Measurements from ENCODE around the gene PARD6B.

The PARD6B gene

GRCh38 chr20:50734730-50735679 lies 3.6 kb downstream of the PARD6B start:
- Mint-ChIP-seq H3K4me3 (no peak overlapping the region), H3K4me1 (ENCODE audit: low read depth) (peaks cover 19% of the 10 kb centered on the region), H3K9me3 (no peaks in the 10 kb centered on the region), H3K27me3 (peaks cover 25% of the 10 kb centered on the region), H3K36me3 (ENCODE audit: low read depth) (peaks cover 7% of the 10 kb centered on the region), H3K27ac (no peak overlapping the region)
- intact Hi-C loops (cut with micrococcal nuclease): no loop called here

- H3K36me3 Mint-ChIP-seq (ENCODE audit: low read depth): peaks cover 6% of the 10 kb centered on the region
- H3K9me3 Mint-ChIP-seq: no peaks in the 10 kb centered on the region
- H3K27me3 Mint-ChIP-seq: peaks cover 18% of the 10 kb centered on the region
- no peak overlapping the region for H3K4me3 Mint-ChIP-seq
- no peak overlapping the region for H3K27ac Mint-ChIP-seq
- intact Hi-C loops (cut with micrococcal nuclease): no loop called here
- peaks cover 15% of the 10 kb centered on the region for H3K4me1 Mint-ChIP-seq (ENCODE audit: low read depth)
Observed at GRCh38 chr20:50735813-50736212, 4.4 kb downstream of the PARD6B start.

- Mint-ChIP-seq H3K36me3 (ENCODE audit: low read depth) (no peaks in the 10 kb centered on the region), H3K9me3 (no peaks in the 10 kb centered on the region), H3K27ac (no peak overlapping the region), H3K27me3 (peaks cover 6% of the 10 kb centered on the region), H3K4me3 (no peak overlapping the region), H3K4me1 (ENCODE audit: low read depth) (peaks cover 12% of the 10 kb centered on the region)
- intact Hi-C loops (cut with micrococcal nuclease): no loop called here
Observed at GRCh38 chr20:50737352-50737751, 6.0 kb downstream of the PARD6B start.

GRCh38 chr20:50743087-50743486 lies 11.7 kb downstream of the PARD6B start:
- H3K9me3 Mint-ChIP-seq: no peaks in the 10 kb centered on the region

GRCh38 chr20:50744143-50744792 lies 12.9 kb downstream of the PARD6B start:
- no peak overlapping the region for H3K27ac Mint-ChIP-seq
- H3K36me3 Mint-ChIP-seq (ENCODE audit: low read depth): no peaks in the 10 kb centered on the region
- peaks cover 6% of the 10 kb centered on the region for H3K4me1 Mint-ChIP-seq (ENCODE audit: low read depth)
- no peaks in the 10 kb centered on the region for H3K9me3 Mint-ChIP-seq
- no peaks in the 10 kb centered on the region for H3K27me3 Mint-ChIP-seq
- H3K4me3 Mint-ChIP-seq: no peak overlapping the region
- intact Hi-C loops (cut with micrococcal nuclease): no loop called here

More at GRCh38 chr20:50743087-50743486, 11.7 kb downstream of the PARD6B start:
- Mint-ChIP-seq H3K27ac (no peak overlapping the region), H3K27me3 (no peaks in the 10 kb centered on the region), H3K4me1 (ENCODE audit: low read depth) (peaks cover 6% of the 10 kb centered on the region), H3K4me3 (no peak overlapping the region), H3K36me3 (ENCODE audit: low read depth) (no peaks in the 10 kb centered on the region)
- intact Hi-C loops (cut with micrococcal nuclease): no loop called here

- Mint-ChIP-seq H3K27me3 (no peaks in the 10 kb centered on the region), H3K27ac (no peak overlapping the region), H3K36me3 (ENCODE audit: low read depth) (no peaks in the 10 kb centered on the region), H3K9me3 (no peaks in the 10 kb centered on the region), H3K4me3 (no peak overlapping the region), H3K4me1 (ENCODE audit: low read depth) (peaks cover 3% of the 10 kb centered on the region)
- intact Hi-C loops (cut with micrococcal nuclease): no loop called here
Observed at GRCh38 chr20:50745634-50746137, 14.3 kb downstream of the PARD6B start.

GRCh38 chr20:50746138-50746940 lies 15.0 kb downstream of the PARD6B start:
- H3K36me3 Mint-ChIP-seq (ENCODE audit: low read depth): no peaks in the 10 kb centered on the region
- H3K9me3 Mint-ChIP-seq: no peaks in the 10 kb centered on the region
- no peak overlapping the region for H3K4me3 Mint-ChIP-seq
- no peaks in the 10 kb centered on the region for H3K4me1 Mint-ChIP-seq (ENCODE audit: low read depth)
- no peaks in the 10 kb centered on the region for H3K27me3 Mint-ChIP-seq
- intact Hi-C loops (cut with micrococcal nuclease): no loop called here
- no peak overlapping the region for H3K27ac Mint-ChIP-seq

GRCh38 chr20:50747275-50747674 lies 15.9 kb downstream of the PARD6B start:
- H3K27me3 Mint-ChIP-seq: no peaks in the 10 kb centered on the region
- intact Hi-C loops (cut with micrococcal nuclease): no loop called here
- no peak overlapping the region for H3K27ac Mint-ChIP-seq
- no peaks in the 10 kb centered on the region for H3K36me3 Mint-ChIP-seq (ENCODE audit: low read depth)
- no peaks in the 10 kb centered on the region for H3K9me3 Mint-ChIP-seq
- H3K4me3 Mint-ChIP-seq: no peak overlapping the region
- H3K4me1 Mint-ChIP-seq (ENCODE audit: low read depth): no peaks in the 10 kb centered on the region

- H3K36me3 Mint-ChIP-seq (ENCODE audit: low read depth): no peaks in the 10 kb centered on the region
- H3K4me3 Mint-ChIP-seq: no peak overlapping the region
- no peaks in the 10 kb centered on the region for H3K9me3 Mint-ChIP-seq
- H3K27me3 Mint-ChIP-seq: no peaks in the 10 kb centered on the region
- intact Hi-C loops (cut with micrococcal nuclease): no loop called here
- H3K4me1 Mint-ChIP-seq (ENCODE audit: low read depth): no peaks in the 10 kb centered on the region
- H3K27ac Mint-ChIP-seq: no peak overlapping the region
Observed at GRCh38 chr20:50750145-50750671, 18.8 kb downstream of the PARD6B start.

GRCh38 chr20:50753152-50753551 lies 21.8 kb downstream of the PARD6B start:
- H3K27me3 Mint-ChIP-seq: no peaks in the 10 kb centered on the region
- H3K4me3 Mint-ChIP-seq: no peak overlapping the region
- no peaks in the 10 kb centered on the region for H3K9me3 Mint-ChIP-seq
- H3K36me3 Mint-ChIP-seq (ENCODE audit: low read depth): no peaks in the 10 kb centered on the region
- intact Hi-C loops (cut with micrococcal nuclease): no loop called here
- H3K27ac Mint-ChIP-seq: no peak overlapping the region
- H3K4me1 Mint-ChIP-seq (ENCODE audit: low read depth): no peaks in the 10 kb centered on the region

GRCh38 chr20:50754420-50754819 lies 23.0 kb downstream of the PARD6B start:
- Mint-ChIP-seq H3K27me3 (no peaks in the 10 kb centered on the region), H3K4me1 (ENCODE audit: low read depth) (peaks cover 3% of the 10 kb centered on the region), H3K9me3 (no peaks in the 10 kb centered on the region), H3K36me3 (ENCODE audit: low read depth) (no peaks in the 10 kb centered on the region), H3K4me3 (no peak overlapping the region), H3K27ac (no peak overlapping the region)
- intact Hi-C loops (cut with micrococcal nuclease): no loop called here

- Mint-ChIP-seq H3K9me3 (no peaks in the 10 kb centered on the region), H3K36me3 (ENCODE audit: low read depth) (no peaks in the 10 kb centered on the region), H3K27me3 (no peaks in the 10 kb centered on the region), H3K4me3 (no peak overlapping the region), H3K4me1 (ENCODE audit: low read depth) (peaks cover 8% of the 10 kb centered on the region), H3K27ac (no peak overlapping the region)
- intact Hi-C loops (cut with micrococcal nuclease): no loop called here
Observed at GRCh38 chr20:50756447-50756846, 25.1 kb downstream of the PARD6B start.

- Mint-ChIP-seq H3K9me3 (no peaks in the 10 kb centered on the region), H3K4me3 (no peak overlapping the region), H3K27ac (no peak overlapping the region), H3K27me3 (peaks cover 2% of the 10 kb centered on the region), H3K36me3 (ENCODE audit: low read depth) (no peaks in the 10 kb centered on the region), H3K4me1 (ENCODE audit: low read depth) (peaks cover 8% of the 10 kb centered on the region)
- intact Hi-C loops (cut with micrococcal nuclease): no loop called here
Observed at GRCh38 chr20:50758469-50758868, 27.1 kb downstream of the PARD6B start.
